ENCODE results near the gene TUBB3. TPM values are rescaled to one million over a fixed set of nuclear protein-coding genes. Genes with fewer than 3 reads are reported as not detected.

TUBB3 gene
- total and polyA plus RNA-seq, 2 of the 8 experiments (the other 6 are each of a cell fraction or from before 2014, with no cell fraction given), result 275 to 393 TPM

DNA sequence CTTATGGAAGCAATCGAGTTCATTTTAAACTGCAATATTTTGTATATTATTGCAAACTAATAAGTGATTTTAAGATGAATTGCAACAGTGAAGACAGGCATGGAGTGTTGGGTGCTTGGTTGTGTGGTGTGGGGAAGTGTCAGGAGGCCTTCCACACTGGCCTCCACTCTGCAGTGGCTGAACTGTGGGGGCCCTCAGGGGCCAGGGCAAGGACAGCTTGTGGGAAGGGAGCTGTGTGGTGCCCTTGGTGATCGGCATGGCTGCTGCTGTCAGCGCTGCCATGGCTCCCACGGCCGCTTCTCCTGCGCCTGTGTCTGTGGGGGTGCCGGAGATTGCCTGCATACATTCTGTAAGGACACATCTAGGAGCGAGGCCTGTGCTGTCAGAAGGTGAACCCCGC is 30.5 kb upstream of the TUBB3 start (continued):
- TF ChIP-seq KDM5A (IDR thresholded peaks at IDR 0.05; ENCODE audit: low read length) (no peak), POU5F1 (IDR thresholded peaks at IDR 0.05; ENCODE audit: low read depth, low read length) (no peak), GTF2F1 (IDR thresholded peaks at IDR 0.05; ENCODE audit: borderline replicate concordance, low read depth, low read length) (no peak), POLR2A (IDR thresholded peaks at IDR 0.05; ENCODE audit: control extremely low read depth in 1 of 2, low read depth in 2 of 2, low read length in 2 of 2) (no peak)
